NCI-H524 (cell line): ENCODE results near the gene PRKAR2B.
A peak's percentile ranks its signal among the peaks of the same experiment; 100 is the strongest.

Source experiments
- DNase-seq, 2 experiments: peaks; one replicate each; lab custom pipeline; 2025; lab: John Stamatoyannopoulos, UW

PRKAR2B gene

DNA sequence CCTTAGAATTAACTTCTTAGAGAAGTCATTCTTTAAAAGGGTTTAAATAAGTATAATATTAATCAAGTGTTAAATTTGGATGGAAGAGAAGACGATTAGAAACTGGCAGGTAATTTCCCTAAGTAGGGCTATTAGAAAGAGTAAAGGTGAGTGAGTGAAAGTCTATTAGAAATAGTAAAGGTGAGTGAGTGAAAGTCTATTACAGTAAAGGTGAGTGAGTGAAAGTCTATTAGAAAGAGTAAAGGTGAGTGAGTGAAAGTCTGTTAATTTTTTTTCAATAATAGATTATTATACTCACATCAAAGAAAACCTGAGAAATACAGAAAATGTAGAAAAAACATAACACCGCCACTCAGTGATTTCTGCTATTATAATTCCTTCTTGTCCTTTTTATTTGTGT is 113.5 kb downstream of the PRKAR2B start:
- DNase-seq: no peak

DNA sequence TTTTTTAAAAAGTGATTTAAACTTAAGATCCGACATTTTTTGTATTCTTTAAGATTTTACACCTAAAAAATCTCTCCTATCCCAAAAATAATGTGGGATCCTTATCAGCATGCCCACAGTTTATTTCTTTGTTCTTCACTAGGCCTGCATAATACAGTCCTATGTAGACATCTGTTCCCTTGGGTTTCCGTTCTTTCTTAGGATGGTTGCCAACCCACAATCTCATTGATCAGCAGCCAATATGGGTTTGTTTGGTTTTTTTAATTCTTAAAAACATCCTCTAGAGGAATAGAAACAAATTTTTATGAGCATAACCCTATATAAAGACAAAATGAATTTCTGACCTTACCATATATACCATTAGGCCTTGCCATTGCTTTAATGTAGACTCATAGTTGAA is 115.9 kb downstream of the PRKAR2B start:
- no peak for DNase-seq

DNA sequence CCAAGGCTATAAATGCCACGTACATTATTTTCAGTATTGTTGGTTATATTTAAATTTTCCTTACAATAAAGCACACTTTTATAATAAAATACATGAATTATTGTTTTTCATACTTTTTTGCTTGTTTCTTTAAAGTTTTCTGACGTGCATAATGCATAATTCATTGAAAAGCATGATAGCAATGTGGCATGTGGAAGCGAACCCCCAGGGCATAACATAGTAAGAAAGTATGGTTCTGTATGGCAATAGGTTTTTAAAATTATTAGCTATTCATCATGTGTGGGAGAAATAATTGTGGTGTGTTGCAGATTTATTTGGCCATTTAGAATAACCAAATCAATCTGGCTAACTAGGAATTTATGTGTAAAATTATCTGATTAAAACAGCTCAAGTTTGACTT is 116.9 kb downstream of the PRKAR2B start:
- DNase-seq: no peak

DNA sequence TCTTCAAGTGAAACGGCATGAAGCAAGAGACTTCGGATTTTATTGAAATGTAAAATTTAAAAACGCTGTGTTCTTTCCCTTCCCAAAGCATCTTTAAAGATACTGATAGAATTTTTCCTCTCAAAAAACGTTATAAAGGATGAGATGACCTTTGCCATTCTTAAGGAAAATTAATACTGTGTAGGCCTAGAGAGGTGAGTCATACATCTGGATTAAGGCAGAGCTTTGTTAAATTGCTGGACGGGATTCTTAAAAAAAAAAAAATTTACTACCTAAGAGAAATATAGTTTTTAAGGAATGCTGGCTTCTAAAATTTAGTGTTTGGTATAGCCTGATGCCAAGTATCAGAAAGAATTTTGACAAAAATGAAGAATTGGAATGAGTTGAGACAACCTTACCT is 118.0 kb downstream of the PRKAR2B start:
- DNase-seq: no peak

DNA sequence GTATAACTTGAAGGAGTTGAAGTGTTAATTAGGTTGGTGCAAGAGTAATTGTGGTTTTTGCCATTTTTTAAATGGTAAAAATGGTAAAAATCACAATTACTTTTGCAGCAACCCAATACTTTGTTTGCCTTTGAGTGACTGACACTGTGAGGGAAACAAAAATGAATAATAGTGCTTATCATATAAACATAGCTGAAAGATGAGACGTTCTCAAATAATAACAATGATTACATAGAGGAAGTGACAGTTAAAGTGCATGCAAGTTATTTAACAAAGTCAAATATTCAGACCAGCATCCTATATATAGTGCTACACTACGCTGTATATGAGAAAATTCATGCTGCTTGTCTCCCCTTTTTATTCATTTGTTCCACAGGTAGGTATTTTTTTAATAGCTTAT is 119.6 kb downstream of the PRKAR2B start:
- no peak for DNase-seq

DNA sequence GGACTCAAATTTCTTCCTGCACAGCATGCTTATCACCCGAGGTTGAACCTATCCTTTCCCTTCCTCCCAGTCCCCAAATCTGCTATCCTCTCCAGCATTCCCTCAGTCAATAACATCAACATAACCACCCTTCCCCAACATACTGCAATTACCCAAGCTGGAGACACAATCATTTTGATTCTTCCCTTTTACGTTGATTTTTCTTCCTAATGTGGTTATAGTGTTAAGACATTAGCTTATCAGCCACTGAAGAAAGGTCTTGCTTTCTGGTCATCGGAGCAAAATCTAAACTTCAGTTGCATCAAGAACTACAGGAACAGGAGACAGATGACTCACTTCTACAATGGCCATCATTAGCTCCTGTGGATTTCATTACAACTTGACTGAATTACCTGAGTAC is 120.8 kb downstream of the PRKAR2B start:
- DNase-seq: no peak

DNA sequence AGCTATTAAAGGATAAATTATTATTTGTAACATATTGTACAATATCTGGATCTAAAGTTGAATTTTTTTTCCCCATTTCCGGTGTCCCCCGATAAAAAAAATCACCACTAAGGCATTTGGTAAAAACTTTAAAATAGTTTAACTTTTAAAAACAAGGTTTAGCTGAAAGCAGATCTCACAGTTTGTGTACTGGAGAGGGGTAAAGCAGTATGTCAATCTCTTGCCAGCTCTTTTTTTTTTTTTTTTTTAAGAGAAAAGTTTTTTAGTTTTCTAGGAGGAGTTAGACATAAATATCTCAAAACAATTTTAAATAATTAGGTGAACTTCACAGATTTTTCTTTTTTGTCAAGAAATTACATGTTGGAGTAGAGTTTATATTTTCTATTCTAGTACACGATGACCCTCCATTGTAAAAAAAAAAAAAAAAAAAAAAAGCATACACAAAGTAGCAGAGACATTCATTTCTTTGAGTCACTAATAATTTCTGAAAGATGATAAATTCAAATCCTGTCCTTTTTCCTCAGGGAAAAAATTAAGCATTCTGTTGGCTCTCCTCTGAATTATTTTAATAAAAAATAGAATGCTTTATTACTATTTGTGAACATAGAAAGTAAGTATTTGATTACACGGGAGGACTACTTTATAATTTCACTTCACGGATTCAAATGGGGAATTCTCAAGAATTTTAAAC is 122.4 kb downstream of the PRKAR2B start:
- no peak for DNase-seq

DNA sequence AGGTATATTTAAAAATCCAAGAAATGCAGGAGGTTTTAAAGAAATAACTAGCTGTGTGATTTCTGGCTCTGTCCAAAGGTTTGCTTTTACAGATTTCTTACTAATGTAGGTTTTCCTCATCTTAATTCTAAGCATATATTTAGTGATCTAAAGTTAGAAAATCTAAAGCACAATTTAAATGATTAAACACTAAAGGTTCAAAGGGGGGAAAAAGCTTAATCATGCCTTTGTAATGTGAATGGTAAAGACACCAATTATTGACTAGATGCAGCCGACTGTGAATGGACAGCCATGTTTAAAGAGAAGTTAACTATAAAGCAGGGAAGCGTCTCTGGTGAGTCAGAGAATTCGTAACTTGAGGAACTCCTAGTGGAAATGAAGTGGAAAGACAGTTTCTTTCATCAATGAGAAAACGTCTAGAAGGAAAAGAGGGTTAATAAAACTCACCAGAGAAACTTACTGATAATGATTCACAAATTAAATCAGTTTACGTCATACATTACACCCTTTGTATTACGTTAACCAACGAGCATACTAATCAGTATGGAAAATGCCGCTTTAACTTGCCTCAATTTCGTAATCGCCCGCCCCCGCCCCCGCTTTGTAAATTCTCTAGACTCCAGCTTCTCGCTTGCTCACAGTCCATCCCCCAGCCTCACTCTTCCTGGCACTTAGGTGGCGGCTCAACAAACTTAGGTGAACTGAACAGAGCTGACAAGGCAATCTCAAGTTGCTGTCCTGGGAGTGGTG is 123.2 kb downstream of the PRKAR2B start:
- DNase-seq: peak; percentile 55 to 71

DNA sequence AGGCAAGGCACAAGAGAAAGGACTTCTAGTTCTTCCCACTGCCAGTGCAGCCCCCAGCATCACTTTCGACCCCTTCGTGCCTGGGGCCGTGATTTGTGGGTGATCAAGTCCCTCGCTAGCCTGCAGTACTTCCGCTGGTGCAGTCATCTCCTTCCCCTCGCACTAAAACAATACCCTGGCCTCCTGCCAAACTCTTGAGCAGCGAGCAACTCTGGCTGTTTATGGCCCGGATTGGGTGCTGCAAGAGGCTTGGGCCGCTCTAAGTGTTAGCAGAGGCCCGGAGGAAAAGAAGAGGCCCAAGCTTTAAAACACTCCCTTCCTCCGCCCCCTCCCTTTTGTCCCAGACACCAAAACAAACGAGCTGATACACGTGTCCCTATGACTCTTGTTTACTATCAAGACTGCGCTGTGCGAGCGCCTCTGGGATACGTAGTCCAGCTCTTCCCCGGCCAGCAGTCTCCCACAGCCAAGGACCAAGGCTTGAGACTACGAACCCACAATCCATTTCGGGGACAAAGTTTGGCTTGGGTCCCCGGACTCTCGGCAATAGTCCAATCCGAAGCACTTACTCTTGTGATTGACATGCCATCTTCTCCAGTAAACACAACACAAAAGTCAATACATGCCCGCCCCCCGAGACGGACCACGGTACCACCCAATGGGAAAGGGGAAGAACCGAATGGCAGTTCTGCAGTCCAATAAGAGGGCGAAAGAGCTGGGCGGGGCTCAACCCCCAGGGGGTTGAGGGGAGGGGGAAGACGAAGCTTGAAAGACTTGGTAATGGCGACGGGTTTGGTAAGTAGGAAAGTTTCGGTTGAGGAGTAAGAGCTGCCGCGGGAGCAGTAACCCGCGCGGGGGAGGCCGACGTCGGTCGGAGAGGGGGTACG is 124.0 kb downstream of the PRKAR2B start, which contains the start of gene HBP1:
Gene HBP1, plus strand, starts transcription at position 771 of the 887 bp plus-strand sequence. CDS start 10,891 bp downstream, outside the sequence.
- peak; percentile 99 to 100 for DNase-seq

DNA sequence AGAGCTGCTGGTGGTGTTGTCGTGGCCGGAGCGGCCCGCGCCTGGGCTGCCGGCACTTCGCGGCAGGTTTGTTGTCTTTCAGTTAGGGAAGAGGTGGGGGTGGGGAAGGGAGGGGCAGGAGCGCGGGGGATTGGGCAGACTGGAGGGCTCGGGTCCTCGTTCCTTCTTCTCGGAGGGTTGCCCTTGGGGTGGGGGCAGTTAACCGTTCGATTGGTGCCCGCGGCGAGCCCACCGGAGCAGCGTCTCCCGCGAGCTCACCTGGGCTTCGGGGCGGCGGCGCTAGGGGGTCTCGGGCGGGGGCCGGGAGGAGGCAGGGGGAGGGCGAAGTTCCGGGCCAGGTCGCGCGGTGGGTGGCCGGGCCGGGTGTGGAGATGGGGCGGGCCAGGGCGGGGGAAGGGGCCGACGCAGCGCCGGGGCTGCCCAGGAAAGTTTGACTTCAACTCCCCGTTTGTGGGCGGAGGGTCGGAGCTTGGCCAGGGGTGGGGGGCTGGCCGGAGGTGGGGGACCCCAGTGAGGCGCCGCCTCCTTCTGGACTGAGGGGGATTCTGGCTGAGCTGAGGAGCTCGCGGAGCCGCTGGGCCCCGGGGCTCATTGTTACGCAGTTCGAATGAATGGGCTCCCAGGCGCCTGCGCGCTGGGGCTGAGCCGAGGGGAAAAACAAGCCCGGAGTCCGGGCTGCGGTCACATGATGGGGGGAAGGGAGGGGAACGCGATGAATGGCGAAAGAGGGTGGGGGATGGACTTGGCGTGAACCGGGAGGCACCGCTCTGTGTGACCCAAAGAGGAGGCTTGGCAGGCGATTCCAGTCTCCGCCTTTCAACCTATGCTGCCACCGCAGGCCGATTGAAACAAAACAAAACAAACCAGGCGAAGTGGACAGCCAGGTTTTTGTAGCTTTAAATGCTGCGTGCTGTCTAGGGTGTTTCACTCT is 124.9 kb downstream of the PRKAR2B start:
- peak; percentile 81 to 92 for DNase-seq

DNA sequence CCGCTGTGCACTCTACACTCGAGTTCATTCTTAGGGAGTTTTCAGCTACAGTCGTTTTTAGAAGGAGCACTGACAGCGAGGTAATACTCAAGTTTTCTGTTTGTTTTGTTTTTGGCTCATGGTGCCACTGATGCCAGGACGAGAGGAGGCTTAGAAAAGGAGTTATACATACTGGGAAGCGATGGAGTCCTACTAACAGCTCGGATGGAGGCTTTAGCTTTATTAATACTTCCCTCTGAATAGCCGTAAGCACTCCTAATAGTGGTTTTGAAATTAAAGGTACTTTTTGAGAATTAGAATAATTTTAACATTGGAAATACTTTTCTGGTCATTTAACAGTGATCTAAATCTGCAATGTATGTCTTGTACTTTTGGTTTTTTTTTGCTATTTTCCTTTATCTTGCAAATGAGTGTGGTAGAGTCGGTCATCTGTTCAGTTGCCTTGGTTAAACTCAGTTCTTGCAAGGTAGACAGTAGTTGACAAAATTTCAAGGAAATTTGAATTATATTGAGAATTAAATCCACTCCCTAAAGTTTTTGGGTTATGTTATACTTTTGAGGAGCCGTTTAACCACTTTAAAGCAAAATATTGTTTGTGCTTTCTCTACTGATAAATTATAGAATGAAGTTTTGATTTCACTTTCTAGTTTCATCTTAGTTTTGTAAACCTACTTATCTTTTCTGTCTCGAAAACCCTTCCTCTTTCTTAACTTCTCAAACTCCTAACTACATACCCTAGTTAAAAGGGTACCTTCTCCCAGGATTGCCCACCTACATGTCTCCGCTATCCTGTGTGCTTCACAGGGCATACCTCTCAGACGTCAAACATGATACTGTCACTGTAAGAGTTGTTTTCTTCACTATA is 125.8 kb downstream of the PRKAR2B start:
- DNase-seq: peak in 1 of 2 experiments; percentile 36

DNA sequence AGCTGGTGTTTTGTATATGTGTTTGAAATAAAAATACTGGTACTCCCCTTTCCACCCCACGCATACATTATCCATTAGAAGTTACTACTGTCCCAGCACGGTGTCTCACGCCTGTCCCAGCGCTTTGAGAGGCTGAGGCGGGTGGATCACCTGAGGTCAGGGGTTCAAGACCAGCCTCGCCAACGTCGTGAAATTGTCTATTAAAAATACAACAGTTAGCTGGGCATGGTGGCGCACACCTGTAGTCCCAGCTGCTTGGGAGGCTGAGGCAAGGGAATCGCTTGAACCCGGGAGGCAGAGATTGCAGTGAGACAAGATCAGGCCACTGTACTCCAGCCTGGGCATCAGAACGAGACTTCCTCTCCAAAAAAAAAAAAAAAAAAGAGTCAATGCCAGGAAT is 127.0 kb downstream of the PRKAR2B start:
- DNase-seq: no peak

DNA sequence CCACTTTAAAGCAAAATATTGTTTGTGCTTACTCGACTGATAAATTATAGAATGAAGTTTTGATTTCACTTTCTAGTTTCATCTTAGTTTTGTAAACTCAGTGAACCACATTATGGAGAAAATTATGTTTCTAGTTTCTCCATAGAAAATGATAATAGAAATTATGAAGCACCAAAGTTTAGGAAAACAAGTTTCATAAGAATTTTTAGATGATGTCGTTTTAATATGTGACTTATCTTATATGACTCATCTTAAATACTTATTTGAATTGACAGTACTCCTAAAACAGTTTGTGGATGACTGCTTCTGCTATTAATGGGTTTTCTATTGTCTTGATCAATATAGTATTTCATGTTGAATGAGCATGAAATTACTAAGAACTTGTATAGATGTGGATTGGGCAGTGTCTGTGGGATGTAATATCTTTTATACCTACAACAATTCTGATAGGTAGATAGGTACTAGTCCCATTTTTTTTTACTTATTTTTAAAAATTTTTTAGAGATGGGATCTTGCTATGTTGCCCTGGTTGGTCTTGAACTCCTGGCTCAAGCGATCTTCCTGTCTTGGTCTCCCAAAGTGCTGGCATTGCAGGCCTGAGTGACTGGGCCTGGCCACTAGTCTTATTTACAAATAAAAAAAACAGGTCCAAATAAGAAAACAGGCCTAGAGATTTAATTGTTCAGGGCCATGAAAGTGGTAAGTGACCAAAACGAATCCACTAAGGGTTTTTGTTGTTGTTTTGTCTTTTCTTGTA is 127.9 kb downstream of the PRKAR2B start:
- DNase-seq: no peak

DNA sequence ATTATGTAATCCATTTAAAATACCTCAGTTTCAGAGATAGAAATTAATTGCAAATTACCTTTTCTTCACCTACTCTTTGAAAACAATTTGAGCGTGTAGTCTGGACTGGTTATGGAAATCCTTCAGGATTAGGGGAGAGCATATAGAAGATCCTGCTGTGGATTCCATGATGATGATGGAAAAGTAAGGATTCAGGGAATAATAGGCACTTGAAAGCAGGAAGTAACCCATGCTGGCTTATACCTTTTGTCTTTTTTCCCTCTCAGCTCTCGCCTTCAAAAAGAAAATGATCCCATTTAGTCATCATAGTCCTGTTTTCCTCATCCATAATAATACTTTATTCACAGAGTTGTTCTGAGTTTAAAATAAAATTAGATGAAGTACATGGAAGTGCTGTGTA is 128.7 kb downstream of the PRKAR2B start:
- DNase-seq: no peak

DNA sequence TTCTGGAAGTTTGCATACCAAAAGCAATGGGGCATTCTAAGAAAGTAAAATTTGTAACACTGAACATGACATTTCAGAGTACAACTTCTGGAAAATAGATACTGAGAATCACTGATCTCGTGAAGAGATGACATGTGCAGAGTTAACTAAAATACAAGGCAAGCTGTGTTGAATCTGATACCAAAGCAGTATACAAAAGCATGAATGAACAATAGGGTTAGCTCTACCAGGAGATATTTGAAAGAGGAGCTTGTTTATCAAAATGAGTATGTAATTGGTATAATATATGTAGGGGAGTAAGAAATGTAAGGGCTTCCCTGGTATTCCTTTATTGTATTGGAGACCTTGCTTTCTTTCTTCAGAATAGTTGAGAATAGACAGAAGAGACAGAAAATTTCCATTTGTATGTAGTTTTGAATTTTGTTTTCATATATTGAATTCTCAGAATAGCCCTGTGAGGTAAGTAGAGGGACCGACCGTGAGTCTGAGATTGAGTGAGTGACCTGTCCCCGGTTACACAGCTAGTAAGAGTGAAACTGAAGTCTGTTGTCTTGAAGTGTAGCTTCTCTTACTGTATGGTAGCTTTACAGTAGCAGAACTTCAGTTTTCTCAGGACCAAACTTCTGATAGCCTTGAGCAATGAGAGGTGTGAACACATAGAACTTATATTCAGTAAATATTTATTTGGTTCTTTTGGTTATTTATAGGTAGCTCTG is 129.3 kb downstream of the PRKAR2B start:
- DNase-seq: no peak

DNA sequence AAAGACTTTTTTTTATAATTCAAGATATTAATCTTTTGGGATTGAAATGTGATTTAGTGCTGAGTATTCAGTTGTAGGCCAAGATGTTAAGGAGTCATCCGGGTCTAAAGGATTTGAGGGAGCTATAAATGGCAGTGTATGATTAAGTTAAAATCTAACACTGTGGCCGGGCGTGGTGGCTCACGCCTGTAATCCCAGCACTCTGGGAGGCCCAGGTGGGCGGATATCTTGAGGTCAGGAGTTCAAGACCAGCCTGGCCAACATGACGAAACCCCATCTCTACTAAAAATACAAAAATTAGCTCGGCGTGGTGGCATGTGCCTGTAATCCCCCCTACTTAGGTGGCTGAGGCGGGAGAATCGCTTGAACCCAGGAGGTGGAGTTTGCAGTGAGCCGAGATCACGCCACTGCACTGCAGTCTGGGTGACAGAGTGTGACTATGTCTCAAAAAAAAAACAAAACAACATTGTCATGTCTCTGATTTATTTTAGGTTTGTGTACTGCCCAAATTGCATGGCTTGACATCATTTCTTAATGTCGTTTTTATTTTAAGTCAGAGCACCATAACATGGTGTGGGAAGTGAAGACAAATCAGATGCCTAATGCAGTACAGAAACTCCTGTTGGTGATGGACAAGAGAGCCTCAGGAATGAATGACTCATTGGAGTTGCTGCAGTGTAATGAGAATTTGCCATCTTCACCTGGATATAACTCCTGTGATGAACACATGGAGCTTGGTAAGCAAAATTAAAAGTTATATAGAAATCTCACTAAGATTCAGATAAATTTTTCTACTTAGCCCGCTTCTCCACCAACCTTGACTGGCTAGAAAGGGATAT is 135.0 kb downstream of the PRKAR2B start:
- no peak for DNase-seq

DNA sequence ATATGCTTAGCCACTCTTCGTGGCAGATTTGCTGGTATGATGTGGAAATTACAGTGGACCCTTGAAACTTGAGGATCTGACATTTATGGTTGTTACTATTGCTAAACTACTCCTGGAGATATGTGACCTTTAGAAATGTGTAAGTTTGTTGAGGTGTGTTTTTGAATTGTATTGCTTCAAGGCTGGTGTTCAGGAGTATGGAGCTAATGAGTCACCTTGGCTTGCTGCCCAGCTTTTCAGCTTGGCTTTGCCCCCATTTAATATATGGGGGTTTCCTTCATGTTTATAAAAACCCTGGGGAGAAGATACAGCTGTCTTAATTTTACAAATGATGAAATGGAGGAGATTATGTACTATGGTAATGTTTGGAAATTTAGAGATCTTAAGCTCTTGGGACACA is 135.9 kb downstream of the PRKAR2B start:
- DNase-seq: no peak

DNA sequence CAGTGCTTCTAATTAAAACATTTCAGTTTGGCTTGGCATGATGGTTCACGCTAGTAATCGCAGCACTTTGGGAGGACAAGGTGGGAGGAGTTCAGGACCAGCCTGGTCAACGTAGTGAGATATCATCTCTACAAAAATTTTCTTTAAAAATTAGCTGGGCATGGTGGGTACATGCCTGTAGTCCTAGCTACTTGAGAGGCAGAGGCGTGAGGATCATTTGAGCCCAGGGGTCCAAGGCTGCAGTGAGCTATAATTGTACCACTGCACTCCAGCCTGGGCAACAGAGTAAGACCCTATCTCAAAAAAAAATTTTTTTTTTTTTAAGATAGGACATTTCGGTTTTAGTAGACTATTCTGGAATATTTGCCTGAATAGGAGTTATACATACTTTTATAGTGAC is 136.7 kb downstream of the PRKAR2B start:
- DNase-seq: no peak
